Left hindlimb (tissue), 1 donor: ENCODE measurements around the gene CCL8.
A peak's percentile ranks its signal among the peaks of the same experiment; 100 is the strongest.
"Not testable (repeated sequence)": the region's sequence is repeated elsewhere in the genome, so short reads cannot be mapped to it uniquely, and the experiment has no call there.

ENCODE experiments used
- DNase-seq: peaks from one replicate; pipeline ENCODE4 v3.0.0-alpha.2; 2018

Gene CCL8

DNA sequence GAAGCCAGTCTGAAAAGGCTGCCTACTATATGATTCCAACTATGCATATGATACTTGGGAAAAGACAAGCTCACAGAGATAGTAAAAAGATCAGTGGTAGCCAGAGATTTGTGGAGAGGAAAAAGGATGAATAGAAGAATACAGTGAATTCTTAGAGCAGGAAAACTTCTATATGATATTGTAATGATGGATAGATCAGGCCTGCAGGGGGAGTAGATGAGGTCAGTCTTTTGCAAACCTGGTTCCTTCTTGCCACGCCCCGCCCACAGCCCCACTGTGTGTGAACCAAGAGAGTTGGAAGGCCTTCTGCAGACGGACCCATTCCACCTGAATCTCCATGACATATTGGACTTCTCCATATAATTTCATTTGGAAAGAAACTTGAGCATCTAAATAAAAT lies 761 bp upstream of the CCL8 start:
- no peak for DNase-seq

DNA sequence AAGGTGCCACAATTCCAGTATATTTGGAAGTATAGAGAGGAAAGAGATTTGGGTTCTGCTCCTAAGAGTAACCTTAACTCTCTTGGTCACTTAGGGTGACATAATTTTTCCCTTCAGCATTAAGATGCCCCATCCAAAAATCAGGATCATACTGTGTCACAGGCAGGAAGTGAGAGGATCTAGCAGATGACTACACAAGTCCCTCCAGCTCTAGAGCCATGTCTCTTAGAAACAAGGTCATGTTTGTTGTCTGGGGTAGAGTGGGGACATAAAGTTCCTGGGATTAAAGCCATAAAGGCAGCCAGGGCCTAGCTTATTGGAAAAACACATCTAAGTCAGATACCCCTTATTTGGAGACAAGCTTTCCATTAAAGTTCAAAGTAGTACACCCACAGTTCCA lies 2.7 kb downstream of the CCL8 start:
- DNase-seq = no peak

DNA sequence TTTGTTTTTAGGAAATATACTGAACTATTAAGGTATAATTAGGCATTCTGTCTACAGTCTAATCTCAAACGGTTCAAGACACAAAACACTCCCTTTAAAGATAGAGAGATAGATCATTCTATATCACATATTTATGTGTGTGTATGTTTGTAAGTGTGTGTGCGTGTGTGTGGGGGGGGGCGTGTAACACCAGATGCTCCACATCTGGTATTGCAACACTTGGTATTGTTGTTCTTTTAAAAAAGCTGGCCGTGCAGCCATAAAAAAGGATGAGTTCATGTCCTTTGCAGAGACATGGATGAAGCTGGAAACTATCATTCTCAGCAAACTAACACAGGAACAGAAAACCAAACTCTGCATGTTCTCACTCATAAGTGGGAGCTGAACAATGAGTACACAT lies 8.3 kb downstream of the CCL8 start:
- not testable (repeated sequence) for DNase-seq

DNA sequence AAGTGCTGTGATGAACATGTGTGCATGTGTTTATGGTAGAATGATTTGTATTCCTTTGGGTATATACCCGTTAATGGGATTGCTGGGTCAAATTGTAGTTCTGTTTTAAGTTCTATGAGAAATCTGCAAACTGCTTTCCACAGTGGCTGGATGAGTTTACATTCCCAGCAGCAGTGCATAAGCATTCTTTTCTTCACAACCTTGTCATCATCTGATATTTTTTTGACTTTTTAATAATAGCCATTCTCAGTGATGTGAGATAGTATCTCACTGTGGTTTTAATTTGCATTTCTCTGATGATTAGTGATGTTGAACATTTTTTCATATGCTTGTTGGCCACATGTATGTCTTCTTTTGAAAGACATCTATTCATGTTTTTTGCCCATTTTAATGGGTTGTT lies 18.5 kb downstream of the CCL8 start:
- no peak for DNase-seq

DNA sequence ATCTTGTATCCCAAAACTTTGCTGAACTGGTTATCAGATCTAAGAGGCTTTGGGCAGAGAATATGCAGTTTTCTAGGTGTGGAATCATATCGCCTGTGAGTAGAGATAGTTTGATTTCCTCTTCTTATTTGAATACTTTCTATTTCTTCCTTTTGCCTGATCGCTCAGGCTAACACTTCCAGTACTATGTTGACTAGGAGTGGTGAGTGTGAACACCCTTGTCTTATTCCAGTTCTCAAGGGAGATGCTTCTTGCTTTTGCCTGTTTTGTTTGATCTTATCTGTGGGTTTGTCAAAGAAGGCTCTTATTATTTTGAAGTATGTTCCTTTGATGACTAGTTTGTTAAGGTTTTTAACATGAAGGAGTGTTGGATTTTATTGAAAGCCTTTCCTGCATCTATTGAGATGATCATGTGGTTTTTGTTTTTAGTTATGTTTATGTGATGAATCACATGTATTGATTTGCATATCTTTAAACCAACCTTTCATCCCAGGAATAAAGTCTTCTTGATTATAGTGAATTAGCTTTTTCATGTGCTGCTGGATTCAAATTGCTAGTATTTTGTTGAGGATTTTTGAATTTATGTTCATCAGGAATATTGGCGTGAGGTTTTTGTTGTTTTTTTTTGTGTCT lies 20.0 kb downstream of the CCL8 start:
- no peak for DNase-seq

DNA sequence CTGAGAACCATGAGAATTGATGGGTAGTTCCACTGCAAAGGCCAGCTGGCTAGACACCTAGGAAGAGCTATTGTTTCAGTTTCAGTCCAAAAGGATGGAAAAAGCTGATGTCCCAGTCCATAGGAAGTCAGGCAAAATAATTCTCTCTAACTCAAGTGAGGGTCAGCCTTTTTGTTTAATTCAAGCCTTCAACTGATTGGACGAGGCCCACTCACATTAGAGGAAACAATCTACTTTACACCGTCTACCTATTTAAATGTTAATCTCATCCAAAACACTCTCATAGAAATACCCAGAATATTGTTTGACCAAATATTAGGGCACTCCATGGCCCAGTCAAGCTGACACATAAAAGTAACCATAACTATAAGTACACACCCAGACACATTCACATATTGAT lies 22.7 kb downstream of the CCL8 start:
- DNase-seq = no peak

DNA sequence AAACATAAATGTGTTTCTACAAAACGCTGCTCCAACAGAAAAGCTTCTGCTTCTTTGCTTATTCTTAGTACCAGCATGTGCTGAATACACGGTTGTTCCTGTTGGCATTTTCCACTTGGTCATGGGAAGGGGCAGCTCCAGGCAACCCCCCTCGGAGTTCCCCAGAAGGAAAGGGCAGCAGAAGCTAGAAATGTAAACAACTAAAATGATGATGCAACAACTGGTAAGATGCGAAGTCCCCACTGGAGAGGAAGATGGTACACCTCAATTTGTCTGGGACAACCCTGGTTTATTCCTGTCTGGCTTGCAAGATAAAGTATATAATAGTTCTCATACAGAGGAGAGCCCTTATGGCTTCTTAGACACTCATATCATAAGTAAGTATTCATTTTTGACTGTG lies 27.8 kb downstream of the CCL8 start:
- DNase-seq = no peak

DNA sequence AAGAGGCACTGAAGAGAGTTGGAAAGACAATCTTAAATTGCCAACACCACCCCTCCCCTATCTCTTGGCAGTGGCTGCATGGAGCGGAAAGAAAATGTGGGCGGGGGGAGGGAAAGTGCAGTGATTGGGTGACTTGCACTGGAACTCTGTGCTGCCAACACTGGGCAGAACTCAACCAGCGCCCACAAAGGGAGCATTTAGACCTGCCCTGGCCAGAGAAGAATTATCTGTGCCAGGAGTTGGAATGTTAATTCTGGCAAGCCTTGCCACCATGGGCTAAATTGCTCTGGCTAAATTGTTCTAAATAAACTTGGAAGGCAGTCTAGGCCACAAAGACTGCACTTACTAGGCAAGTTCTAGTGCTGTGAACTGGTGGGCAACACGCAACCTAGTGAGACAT lies 30.5 kb downstream of the CCL8 start:
- no peak for DNase-seq

DNA sequence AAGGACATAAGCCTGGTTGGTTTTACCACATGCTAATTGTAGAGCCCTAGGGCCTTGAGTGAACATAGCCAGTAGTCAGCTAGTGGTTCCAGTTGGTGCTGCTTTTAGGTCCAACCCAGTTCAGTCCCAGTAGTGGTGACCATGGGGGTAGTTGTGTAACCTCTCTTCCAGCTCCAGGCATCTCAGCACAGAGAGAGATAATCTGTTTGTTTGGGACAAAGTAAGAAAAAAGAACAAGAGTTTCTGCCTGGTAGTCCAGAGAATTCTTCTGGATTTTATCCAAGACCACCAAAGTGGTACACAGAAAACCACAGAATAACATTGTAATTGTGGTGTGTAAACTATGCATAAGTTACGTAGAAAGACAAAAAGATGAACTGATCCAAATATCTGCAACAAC lies 31.9 kb downstream of the CCL8 start:
- DNase-seq = no peak

DNA sequence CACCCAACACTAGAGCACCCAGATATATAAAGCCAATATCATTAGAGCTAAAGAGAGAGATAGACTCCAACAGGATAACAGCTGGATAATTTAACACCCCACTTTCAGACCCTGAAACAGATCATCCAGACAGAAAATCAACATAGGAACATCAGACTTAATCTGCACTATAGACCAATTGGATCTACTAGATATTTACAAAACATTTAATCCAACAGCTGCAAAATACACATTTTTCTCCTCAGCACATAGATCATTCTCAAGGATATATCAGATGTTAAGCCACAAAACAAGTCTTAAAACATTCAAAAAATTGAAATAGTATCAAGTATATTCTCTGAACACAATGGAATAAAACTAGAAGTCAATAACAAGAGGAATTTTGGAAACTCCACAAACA lies 33.0 kb downstream of the CCL8 start:
- no peak for DNase-seq

DNA sequence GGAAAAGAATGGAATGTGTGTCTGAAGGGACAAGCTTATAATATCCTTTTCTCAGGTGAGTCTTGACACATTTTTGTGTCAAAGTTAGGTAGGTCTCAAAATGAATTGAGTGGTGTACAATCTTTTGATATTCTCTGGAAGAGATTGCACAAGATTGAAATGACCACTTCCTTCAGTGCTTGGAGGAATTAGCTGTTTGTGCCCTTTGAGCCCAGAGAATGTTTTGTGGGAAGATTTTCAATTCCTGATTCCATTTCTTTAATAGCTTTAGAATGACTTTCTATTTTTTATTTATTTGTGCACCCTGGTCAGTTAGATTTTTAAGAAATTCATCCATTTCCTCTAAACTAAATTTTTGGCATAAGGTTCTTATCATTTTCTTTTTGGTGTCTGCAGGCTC lies 35.4 kb downstream of the CCL8 start:
- DNase-seq = no peak

DNA sequence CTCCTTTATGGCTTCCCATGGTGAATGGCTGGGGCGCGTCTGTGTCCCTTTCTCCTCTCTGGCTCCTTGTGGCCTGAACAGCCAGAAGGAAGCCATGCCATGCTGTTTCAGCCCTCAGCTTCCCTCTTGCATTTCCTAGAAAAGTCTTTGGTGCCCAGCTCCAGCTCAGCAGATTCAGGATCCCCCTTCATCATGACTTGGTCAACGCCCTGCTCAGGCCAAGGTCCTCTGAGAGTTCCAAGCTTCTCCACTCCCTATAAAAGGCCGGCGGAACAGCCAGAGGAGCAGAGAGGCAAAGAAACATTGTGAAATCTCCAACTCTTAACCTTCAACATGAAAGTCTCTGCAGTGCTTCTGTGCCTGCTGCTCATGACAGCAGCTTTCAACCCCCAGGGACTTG lies 37.0 kb downstream of the CCL8 start, which contains the start of gene CCL13:
Gene CCL13 (plus strand): TSS at position 287 of the 400 bp plus-strand sequence. CDS start 47 bp downstream, at position 334.
- DNase-seq = no peak

DNA sequence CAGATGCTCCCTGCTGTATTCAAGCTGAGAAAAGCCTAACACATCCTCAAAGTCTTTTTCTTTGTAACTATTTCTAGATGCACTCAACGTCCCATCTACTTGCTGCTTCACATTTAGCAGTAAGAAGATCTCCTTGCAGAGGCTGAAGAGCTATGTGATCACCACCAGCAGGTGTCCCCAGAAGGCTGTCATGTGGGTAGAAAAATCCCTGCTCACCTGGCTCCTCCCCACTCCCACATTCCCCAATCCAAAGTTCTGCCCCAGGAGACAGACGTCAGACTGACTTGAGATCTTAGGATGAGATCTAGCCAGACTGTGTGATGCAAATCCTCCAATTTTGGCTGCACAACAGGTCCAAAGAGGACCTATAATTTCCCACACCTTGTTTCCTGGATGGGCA lies 38.2 kb downstream of the CCL8 start:
- no peak for DNase-seq

DNA sequence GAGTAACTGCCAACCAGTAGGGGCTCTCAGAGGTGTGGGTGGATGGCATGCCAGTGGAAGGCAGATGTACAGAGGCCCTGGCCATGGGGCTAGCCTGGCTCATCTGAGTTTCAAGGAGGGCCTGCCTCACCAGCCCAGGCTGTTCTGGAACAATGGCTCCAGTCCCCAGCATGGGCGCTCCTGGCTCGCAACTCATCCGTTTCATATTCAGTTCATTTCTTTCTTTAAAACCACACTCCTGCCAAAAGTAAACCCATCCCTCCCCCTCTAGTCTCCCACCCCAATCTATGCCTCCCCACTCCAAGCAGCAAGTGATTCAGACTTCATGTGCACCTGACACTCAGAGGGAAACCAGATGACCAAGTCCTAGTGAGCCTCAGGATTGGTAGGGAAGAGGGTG lies 39.4 kb downstream of the CCL8 start:
- DNase-seq = no peak

DNA sequence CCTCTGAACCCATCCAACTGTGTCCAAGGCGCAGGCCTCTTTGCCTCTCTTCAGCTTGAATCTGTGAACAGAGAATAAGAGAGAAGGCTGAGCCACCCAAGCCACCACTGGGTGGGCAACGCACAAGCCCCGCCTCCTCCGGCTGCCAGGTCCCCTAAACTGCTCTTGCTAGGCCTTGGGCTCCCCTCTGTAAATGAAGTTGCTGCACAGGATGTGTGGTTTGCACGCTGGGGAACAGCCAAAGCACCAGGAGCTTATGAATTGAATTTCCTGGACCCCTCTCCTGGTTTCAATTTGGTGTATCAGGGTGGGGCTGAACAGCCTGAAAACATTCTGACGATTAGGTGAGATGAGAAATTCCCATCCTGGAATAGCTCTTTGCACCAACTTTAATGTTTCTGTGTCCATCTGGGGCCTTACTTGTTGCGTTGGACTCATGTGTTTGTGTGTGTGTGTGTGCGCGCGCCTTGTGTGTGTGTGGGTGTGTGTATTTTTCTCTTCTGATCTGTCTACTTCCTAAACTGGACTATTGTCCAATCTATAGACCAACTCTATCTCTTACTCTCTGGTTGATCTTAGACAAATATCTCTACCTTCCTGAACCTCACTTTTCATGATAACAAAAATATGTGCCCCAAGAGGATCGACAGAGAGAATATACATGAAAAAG lies 41.5 kb downstream of the CCL8 start:
- no peak for DNase-seq

DNA sequence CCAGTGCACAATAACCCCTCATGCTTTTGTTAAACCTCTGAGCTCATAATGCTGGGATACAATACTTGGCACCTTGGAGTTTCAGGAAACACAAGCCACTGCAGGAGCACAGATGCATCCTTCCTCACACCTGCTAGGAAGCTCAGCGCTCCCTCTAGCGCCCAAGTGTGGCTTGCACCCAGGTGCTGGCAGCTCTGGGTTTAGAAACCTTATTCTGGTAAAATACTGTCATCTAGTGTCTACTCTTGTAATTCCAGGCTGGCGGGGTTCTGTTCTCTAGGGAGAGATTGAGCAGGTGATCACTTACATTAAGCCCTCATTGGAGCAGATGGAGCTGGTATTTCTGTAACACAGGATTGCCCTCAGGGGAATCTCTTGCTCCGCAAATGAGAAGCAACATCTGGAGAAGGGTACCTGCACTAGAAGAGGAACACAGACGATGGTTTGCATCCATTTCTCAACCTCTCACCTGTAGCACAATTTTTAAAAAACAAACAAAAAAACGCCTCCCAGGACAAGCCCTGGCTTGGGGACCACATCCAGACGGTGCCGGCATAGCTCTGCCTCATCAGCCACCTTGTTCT lies 42.3 kb downstream of the CCL8 start:
- peak; percentile 86 for DNase-seq

DNA sequence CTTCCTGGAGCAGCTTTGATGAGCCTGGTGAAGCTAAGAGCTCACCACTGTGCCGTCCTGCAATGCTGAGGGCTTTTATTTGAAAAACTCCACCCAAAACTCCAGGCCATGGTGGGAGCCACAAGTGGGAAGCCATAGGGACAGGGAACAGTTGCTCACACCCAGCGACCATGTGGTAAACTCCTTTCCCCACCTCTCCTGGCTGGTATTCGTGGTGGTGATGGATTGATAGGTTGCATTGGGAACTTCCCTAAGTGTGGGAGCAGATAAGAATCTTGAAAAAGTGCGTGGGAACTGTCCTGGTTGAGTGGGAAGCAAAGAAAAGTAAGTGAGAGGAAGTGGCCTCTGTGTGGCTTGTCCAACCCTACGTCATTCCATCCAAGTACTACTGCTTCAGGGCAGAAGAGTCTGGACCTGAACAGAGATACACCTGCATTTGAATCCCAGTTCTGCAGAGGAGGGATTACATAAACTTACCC lies 44.0 kb downstream of the CCL8 start, which contains the start of gene CCL1:
Gene CCL1 (minus strand): TSS at position 51 of the 479 bp plus-strand sequence. CDS start 72 bp downstream, outside the sequence.
- no peak for DNase-seq

DNA sequence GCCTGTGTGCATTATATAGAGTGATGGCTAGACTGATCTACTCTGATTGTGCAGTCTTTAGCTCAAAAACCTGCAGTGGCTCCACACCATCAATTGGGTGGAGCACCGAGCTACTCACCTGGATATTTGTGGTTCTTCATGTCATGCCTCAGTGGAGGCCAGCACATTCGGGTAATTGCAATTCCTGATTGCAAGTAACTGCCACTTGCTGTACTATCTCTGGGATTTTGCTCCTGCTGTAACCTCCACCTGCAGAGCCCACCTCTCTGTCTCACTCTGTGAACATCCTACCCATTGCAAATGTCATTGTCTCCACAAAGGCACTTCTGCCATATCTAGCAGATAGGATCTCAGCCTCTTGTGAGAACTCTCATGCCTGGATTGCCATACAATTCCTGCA lies 45.5 kb downstream of the CCL8 start:
- no peak for DNase-seq

DNA sequence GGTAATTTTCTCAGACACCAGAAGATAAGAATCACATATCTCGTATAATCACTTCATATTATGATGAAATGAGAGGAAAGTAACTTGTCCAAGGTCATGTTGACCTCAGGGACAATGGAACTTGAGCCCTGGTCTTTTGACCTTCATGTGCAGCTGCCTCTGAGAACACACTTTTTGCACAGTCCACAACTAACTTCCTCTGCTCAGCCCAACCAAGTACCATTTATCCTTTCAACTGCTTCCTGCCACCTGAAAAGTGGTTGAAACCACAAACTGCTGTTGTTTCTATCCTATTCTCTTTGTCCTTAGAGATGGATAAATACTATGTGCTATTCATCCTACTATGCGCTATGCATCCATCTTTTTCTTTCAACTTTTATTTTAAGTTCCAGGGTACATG lies 46.1 kb downstream of the CCL8 start:
- no peak for DNase-seq

DNA sequence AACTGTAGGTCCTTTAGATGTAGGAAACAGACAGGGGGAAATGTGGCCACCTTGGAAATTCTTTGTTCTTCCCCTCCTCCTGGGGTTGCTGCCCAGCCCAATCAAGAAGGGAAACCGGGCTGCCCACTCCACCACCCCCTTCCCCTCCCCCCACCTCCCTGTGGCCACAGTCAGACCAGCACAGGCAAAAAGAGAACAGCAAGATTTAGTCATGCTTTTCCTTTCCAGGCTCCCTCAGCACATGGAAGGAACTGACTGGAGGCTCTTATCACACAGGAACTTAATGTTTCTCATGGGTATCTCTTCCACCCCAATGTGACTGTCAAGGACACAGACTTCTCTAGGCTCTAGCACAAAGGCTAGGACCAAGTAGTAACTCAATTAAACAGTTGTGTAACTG lies 46.8 kb downstream of the CCL8 start:
- DNase-seq = no peak

DNA sequence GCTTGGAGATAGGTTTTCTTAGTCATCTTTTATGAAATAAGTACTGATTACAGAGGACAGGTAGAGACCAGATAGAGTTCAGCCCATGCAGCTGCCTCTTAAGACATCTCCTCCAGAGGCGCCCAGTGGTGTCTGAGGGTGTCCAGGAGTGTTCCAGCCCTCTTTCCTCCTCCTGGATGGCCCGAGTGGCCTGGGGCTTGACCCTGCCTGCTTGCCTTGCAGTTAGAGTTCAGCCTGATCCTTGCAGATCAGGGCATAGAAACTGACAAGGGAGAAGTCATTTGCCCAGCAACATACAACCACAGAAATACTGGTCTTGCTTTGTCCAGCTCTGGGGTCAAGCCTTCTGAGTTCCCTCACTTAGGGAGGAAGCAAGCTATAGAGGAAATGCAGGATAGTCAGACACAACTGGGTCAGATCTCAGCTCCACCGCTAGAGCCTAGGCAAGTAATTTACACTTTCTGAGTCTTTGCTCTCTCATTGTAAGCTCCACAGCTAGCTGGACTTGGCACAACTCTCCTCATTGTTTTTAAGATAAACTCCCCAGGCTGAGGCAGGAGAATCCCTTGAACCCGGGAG lies 47.4 kb downstream of the CCL8 start:
- no peak for DNase-seq

DNA sequence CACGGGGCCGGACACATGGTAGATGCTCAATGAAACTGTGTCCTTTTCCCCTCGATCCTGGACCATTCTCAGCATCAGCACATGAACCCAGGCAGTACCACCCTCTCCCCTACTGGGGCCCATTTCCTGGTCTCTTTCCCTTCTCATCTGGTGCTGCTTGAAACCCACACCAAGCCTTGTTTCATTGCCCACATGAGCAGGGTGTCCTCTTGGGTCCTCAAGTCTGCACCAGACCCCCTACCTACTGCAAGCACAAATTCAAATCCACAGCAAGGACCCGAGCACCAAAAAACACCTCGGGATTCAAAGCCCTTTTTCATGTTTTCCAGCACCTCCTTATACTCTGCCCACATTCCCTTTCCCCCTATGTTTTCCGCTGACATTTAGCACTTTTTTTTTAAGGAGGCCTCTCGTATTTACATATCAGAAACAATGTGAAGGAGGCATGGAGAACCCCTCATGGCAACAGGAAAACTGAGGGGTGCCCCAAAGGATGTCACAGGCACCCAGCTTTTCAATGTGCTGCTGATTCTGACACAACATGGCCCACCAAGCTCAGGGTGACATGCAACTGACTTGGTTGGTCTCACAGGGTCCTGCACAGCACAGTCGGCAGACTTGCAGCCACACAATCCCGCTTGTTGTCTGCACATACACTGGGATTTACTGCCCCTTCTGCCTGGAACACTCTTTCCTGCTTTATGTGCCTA lies 48.4 kb downstream of the CCL8 start:
- DNase-seq = no peak
